PC-9 (cell line): ENCODE results near the gene ANXA10.

Source experiments
- CTCF ChIP-seq: fragments of 200-600 bp; sonication (generic); conservative IDR thresholded peaks from 2 replicates; pipeline ENCODE4 v1.6.1; 2017; ENCODE audit warnings: mixed run types, antibody characterized with exemption, mild to moderate bottlenecking, moderate library complexity
- EZH2 ChIP-seq: fragments of 200-600 bp; sonication (generic); IDR thresholded peaks from 2 replicates; pipeline ENCODE4 v1.8.0; 2017; ENCODE audit warnings: antibody characterized with exemption, low read depth

- TF ChIP-seq CTCF, result peak; percentile 78
- no peak for TF ChIP-seq EZH2
Measured at GRCh38 chr4:168183717-168184571, 91.6 kb downstream of the ANXA10 start.
